Iris pigment epithelial cell (primary cell): ENCODE measurements around the gene APEH.
A peak's percentile ranks its signal among the peaks of the same experiment; 100 is the strongest.
"Not testable (repeated sequence)": the region's sequence is repeated elsewhere in the genome, so short reads cannot be mapped to it uniquely, and the experiment has no call there.

Source experiments
- DNase-seq: peaks from one replicate; pipeline ENCODE4 v3.0.0-alpha.2; 2011; ENCODE audit warnings: low read depth

Gene APEH

DNA sequence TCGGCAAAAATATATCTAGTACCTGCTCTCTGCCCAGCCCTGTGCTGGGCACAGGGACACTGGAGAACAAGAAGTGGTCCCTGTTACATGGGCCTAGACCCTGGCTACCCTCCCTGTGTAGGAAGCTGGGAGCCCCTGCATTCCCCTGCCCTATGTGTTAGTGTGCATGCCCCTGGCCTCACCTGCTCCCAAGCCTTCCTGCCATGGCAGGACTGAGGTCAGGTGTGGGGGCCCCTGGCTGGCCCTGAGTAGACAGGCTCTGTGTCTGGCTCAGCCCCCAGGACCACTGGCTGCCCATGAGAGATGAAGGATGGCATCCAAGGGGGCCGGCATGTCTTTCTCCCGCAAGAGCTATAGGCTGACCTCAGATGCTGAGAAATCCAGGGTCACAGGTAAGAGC lies 16.7 kb downstream of the APEH start:
- DNase-seq: not testable (repeated sequence)

DNA sequence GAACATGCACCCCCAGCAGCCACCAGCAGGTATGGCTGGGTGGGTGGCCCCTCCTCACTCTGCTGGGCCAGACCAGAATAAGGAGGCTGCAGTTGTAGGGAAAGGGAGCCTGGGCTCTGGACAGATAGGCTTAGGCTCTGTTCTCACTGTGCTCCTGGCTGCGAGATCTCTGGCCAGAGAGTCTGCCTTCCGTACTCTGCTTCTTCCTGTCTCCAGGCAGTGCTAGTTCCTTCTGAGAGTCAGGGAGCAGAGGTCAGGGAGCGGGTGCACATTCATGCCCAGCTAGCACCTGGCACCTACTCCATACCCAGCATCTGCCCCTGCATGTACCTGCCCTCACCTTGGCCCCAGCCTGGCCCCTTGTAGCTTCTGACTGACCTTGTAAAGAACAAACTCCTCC lies 17.3 kb downstream of the APEH start:
- DNase-seq: not testable (repeated sequence)

DNA sequence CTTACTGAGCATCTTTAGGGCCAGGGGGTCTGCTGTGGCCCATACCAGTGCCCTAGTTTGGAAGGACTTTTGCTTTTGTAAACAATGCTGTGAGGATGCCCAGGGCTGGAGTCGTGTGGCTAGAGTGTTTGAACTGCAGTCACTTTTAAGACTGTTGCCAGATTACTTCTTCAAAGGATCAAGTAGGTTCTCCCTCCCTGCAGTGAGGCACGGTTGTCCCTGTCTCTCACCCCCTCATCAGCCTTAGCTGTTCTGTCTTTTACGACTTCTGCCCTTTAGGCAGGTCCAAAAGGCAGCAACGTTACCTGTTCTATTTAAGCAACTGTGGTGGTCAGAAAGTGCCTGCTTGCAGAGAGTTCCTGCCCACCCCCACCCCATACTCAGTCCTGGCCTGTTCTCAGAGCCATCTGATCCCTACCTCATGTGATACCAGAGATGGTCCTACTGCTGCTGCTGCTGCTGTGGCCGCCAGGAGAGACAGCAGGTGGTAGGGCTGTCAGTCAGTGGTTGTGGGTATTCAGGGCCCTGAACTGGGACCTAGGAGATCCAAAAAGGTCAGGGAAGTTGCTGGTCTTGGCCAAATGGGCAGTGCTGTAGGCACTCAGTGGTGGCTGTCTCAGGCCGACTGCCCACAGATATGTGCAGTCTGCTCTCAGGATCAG lies 20.4 kb downstream of the APEH start:
- DNase-seq: not testable (repeated sequence)

DNA sequence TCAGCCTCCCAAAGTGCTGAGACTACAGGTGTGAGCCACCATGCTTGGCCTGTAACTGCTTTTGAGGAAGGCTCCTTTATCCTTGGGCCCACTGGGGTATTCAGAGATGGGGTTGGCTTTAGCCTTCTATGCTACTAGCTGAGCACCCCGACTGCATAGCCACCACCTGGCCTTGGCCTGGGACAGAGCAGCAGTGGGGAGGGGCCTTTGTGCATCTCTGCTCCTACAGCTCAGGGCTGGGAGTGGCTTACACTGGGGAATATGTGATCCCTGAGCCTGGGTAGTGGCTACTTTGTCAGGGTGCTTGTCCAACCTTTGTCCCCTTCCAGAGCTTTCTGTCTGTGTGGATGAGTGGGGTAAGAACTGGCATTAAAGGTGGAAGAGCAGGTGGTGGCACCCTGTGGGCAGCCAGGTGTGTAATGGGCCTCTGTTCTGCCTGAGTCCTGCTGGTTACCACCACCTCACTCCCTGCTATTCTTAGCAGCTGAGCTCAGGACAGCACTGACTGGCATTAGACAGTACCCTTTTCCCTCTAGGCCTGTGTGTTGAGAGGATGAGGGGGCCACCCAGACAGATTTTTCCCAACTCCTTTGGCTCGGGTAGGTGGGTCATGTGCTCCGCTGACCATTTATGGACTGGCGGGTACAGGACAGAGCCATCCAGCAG lies 21.3 kb downstream of the APEH start:
- DNase-seq: not testable (repeated sequence)

DNA sequence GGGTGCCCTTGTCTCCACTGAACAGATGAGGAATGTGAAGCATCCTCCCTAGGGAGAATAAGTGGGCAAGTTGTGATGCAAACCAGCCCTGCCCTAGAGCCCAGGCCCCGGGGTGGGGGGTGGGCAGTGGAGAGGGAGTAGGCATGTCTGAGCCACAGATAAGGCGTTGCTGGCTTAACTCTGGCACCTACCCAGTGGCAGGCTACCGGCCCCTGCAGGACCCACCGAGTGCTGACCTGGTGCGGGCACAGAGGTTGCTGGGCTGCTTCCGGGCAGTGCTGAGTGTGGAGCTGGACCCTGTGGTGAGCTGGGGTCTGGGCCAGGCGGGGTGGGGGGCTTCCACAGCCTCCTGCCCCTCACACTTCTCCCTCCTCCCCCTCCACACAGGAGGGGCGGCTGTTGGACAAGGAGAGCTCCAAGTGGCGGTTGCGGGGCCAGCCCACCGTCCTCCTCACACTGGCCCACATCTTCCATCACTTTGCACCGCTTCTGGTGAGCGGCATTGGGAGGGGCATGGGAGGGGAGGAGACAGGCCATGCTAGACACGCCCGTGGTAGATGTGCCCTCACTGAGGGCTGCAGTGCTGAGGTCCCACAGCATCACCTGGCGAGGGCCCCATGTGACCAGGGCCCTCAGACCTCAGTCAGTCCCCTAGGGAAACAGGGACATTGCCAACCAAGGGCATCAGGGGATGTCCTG lies 25.3 kb downstream of the APEH start:
- no peak for DNase-seq

DNA sequence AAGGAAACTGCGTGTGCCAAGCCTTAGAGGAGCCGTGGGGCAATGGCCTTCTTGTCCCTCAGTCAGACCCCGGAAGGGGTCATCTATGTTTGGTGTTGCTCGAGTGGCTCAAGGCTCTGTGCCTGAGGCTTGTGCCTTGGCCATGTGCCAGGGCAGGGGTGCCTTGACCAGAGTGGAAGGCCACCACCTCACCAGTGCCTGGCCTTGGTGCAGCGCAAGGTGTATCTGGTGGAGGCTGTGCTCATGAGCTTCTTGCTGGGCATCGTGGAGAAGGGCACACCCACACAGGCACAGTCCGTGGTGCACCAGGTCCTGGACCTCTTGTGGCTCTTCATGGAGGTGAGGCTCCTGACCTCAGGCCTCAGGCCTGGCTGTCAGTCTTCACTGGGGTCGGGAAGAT lies 25.9 kb downstream of the APEH start:
- DNase-seq: no peak

DNA sequence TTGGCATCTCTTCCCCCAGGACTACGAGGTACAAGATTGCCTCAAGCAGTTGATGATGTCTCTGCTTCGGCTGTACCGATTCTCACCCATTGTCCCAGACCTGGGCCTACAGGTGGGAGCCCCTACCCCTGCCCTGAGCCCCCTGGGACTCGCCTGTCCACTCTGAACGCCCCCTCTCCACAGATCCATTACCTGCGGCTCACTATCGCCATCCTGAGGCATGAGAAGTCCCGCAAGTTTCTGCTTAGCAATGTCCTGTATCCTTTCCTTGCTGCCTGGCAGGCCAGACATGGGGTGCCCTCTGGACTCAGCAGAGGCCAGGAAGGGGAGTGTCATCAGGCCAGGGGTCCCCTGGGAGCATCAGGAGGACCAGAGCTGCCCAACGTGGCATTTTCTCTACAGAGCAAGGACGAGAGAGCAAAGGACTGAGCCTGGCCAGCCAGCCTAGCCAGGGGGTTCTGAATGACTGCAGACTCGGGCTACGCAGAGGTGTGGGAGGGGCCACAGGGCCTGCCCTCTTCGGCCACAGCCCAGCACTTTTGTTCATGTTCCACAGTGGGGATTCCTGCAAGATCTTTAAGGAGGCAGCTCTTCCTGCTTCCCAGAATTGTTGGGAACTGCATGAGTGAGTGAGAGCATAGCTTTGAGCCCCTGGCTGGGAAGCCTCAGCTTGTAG lies 26.4 kb downstream of the APEH start:
- DNase-seq: no peak

DNA sequence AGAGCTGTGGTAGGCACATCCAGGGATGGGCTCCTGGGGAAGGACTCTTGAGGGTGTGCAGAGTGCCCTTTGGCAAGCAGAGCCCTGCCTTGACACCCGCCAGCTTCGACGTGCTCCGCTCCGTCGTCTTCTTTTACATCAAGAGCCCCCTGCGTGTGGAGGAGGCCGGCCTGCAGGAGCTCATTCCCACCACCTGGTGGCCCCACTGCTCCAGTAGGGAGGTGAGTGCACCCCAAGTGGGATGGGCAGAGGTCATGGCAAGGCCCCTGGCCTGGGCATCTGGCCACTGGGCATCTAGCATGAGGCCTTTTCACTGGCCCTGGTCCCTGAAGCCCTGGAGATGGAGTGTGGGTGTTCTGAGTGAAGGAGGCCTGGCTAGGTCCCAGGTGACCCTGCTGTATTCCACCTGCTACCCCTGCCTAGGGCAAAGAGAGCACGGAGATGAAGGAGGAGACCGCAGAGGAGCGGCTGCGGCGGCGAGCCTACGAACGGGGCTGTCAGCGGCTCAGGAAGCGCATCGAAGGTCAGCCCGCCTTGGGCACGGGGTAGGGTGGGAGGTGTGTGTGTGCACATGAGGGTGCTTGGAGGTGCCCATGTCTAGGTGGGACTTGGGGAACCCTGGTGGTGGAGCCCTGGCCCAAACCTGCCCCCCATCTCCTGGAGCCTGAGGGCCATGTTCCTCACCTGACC lies 27.4 kb downstream of the APEH start:
- no peak for DNase-seq

DNA sequence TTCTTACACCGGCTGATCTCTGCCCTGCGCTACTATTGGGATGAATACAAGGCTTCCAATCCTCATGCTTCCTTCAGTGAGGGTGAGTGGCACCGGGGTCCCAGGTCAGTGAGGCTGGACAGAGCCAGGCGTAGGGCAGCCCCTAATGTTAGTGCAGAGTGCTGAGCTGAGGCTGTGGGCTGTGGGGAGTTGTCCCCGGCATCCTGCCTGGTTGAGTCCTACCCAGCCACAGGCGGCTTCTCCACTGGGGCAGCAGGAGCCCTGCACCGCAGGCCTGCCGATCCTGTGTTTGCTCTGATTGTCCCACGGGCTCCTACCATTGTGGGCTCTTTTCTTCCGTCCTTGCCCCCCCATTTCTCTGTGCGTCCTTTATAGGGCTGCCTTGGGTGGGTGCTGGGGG lies 28.5 kb downstream of the APEH start:
- no peak for DNase-seq

DNA sequence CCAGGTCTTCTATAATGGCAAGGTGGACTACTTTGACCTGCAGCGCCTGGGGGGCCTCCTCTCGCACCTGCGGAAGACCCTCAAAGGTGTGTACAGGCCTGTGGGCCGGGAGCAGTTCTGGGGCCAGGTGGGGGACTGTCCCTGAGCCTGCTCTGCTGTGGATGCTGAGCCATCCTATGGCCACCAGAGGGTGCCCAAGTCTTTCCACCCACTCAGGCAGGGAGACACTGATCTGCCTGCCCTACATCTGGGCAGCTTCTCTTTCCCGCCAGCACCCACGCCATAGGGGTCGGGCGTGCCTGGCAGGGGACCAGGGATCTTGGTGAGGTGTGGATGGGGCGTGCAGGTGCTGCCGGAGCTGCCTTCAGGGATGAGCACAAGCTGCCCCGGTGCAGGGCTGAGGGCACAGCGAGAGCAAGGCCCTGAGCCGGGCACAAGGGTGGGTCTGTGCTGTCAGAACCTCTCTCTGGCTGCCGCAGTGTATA lies 29.3 kb downstream of the APEH start:
- DNase-seq: peak; percentile 63

DNA sequence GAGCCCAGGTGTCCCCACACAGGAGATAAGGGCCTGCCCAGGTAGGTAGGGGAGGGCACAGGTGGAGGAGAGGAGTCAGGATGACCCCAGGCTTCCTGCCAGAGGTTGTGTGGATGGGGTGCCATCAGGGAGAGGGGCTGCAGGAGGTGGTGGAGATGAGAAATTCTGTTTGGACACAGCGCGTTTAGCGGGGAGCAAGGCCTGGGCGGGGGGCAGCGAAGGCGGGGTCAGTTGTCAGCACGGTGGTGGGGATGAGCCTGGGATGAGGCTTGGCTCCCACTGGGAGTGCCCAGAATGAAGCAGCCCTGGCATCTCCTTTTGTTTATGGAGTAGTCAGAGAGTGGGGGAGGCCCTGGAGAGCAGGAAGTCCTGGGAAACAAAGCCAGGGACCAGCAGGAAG lies 29.8 kb downstream of the APEH start:
- no peak for DNase-seq

DNA sequence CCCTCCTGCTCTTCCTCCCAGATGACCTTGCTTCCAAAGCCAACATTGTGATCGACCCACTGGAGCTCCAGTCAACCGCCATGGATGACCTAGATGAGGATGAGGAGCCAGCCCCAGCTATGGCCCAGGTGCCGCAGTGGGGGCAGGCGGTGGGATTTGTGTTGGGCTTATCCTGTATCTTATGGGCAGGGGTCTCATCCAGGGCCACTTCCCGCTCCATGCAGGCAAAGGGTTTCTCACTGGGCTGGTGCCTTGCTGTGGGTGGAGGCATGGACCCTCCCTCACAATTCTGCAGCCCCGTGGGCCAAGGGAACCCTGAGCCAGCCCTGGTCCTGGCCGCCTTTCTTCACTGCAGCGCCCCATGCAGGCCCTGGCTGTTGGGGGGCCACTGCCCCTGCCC lies 30.5 kb downstream of the APEH start:
- no peak for DNase-seq

DNA sequence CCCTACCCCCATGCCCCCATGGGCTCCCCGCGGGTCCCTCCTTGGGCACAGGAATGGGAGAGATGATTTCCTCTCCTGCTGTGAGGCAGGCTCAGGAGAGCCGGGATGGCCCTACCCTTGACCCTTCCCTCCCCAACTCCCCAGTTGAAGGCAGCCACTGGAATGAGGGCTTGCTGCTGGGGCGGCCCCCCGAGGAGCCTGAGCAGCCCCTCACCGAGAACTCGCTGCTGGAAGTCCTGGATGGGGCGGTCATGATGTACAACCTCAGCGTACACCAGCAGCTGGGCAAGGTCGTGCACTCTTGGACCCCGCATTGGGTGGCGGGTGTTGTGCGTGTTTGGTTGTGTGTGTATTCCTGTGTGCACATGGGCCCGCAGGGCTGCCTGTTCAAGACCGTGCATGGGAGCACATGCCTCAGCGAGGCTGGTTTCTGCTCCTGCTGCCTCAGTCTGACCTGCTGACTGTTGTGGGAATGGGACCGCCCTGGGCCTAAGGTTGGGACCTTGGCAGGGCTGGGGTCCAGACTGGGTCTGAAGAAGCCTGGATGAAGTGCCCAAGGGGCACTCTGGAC lies 31.3 kb downstream of the APEH start:
- no peak for DNase-seq

DNA sequence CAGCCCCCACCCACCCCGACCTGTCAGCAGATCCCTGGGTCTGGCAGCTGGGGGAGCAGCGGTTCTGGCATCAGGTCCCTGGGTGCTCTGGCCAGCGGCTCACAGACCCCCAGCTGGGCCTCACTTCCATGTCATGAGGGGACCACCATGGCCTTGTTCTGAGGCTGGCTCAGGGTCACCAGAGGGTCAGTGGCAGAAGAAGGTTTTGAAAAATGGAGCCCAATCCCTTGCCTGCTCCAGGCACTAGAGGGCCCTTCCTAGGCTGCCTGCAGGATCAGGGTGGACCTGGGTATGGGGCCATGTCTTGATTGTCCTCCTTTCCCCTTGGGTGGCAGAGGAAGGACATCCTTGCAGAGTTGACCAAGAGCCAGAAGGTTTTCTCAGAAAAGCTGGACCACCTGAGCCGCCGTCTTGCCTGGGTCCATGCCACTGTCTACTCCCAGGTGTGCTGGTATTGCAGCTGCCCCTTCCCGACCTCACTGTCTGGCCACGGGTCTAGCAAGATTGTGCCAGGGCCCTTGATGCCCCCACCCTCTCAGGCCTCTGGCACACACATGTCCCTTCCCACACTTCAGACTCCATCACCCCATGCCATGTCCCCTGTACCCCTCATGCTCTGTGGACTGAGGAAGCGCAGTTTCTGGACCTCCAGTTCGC lies 32.4 kb downstream of the APEH start:
- DNase-seq: no peak

DNA sequence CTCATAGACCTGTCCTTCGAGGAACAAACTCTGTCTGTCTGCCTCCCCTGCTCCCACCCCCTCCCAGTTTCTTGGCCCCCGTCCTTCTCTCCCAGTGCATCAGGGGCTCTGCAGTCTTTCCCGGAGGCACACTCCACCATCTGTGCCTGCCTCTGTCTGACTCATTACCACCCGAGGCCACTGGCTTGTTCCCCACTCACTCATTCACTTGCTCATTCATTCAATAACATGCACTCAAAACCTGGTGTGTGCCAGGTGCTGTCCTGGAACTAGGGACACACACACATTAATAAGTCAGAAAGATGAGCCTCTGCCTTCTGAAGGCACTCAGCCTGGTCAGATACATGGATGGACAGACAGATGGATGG lies 32.9 kb downstream of the APEH start:
- DNase-seq: peak; percentile 31

DNA sequence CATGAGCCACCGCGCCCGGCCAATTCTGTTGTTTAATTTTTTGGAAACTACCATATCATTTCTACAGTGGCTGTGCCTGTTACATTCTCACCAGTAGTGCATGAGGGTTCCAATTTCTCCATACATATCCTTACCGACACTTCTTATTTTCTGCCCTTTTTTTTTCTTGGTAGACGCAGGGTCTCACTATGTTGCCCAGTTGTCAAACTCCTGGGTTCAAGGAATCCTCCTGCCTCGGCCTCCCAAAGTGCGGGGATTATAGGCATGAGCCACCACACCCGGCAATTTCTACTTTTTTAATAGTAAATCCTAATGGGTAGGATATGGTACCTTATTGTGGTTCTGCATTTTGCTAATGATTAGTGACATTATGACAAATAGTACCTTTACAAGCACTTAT lies 35.7 kb downstream of the APEH start:
- no peak for DNase-seq

DNA sequence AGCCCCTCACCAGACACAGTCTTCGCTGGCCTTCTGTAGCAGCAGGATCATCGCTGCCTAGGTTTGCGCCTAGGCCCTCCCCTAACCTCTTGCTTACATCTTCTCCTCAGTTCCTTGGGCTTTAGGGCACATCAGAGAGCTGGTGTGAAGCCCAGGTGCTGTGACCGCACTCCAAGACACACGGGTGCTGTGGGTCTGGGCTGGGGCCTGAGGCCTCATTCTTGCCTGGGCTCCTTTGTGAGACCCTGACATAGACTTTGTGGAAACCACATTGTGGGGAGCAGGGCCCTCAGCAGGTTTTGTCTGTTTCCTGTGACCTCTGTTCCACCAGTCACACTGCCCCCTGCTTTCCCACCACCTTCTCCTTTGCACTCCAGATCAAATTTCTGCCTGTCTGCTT lies 37.3 kb downstream of the APEH start:
- no peak for DNase-seq

DNA sequence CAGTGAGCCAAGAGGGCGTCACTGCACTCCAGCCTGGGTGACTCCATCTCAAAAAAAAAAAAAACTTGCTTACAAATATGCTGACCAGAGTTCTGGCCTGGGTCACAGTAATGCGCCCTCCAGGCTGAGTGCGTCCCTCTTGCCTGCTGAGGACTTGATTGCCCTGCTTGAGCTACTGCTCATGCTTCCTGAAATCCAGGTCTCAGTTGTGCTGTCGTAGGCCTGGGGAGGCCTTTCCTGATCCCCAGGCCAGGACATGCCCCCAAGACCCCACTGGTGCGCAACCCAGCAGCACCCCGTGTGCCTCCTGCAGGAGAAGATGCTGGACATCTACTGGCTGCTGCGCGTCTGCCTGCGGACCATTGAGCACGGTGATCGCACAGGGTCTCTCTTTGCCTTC lies 38.0 kb downstream of the APEH start:
- DNase-seq: no peak

DNA sequence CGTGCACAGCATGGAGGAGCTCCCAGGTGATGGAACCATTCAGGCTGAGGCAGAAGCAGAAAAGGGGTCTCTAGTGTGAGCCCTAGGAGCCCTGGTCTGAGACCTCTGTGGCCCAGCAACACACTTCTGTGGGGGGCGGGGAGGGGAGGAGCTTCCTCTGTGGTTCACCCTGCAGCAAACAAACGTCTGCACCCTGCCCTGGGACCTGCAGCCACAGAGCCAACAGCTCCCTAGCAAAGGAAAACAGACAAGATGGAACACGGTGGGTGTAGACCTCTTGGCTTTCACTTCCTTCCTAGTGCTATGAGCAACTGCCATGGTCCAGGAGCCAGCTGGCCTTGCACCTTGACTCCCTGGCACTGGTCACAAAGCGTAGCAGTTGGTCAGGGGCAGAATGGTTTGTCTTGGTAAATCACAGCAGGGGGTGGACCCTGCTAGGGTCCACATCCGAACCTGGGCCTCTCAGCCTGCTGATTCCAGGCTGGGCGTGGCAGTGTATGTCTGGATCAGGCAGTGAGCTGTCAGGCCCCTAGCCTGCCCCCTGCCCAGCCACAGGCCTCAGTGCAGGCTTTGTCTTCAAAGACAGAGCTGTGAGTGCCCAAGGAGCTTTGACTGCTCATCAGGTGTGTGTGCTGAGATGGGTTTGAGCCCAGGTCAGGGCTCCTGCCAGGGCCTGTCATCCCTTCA lies 38.6 kb downstream of the APEH start:
- DNase-seq: no peak

DNA sequence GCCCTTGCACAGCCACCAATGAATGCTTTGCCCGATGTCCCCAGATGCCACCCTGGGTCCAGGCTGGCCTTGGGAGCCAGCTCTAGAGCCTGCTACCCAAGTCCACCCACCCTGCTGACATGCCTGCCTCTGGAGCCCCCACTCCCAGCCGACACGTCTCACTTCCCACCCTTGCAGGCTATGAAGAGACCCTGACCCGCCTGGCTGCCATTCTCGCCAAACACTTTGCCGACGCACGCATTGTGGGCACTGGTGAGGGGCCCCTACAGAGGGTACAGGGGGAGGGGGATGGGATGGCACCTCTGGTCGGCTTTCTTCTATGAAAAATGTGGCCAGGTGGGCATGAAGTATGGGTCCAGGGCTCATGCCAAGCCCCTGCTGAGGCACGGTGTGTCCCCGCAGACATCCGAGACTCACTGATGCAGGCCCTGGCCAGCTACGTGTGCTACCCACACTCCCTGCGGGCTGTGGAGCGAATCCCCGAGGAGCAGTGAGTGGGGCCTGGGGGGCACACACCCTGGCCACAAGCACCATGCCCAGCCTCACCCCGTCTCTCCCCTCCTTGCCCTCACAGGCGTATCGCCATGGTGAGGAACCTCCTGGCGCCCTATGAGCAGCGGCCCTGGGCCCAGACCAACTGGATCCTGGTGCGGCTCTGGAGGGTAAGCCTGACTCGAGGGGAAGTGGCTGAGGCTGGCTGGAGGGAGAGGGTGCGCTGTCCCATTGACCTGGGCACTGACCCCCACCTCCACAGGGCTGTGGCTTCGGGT lies 39.4 kb downstream of the APEH start:
- DNase-seq: no peak
